H1 (cell line): ENCODE measurements around the gene SPAG16. TPM values are rescaled to one million over a fixed set of nuclear protein-coding genes. Genes with fewer than 3 reads are reported as not detected.

Experiments
- CTCF ChIA-PET: fragments of 300-600 bp; sonication (Branson Sonifier 250); formaldehyde crosslinking; loops from one replicate; lab custom pipeline; 2021; ENCODE audit not compliant: partially characterized antibody; lab: Charles Lee
- POLR2A ChIA-PET: fragments of 300-600 bp; sonication (Branson Sonifier 250); formaldehyde crosslinking; loops from one replicate; lab custom pipeline; 2021; ENCODE audit warnings: inconsistent platforms; ENCODE audit not compliant: partially characterized antibody; lab: Charles Lee
- DNase-seq, 2 experiments: peaks; one replicate each; pipeline versions ENCODE4 v3.0.0 to v3.0.0-alpha.2; 2010 to 2022; ENCODE audit warnings: low spot score in 2 of 2, low read depth in 1 of 2, mixed read lengths in 1 of 2
- FAIRE-seq: peaks from 2 replicates; lab custom pipeline; 2011; peaks lifted over from hg19 to GRCh38; lab: Jason Lieb, UNC
- H2AFZ ChIP-seq: 2 replicates; pipeline ENCODE4 v1.8.1; 2012; ENCODE audit warnings: low read length, inconsistent platforms
- H2AK5ac ChIP-seq: 2 replicates; pipeline ENCODE4 v1.6.1; 2013; ENCODE audit warnings: low read depth, low read length
- H2BK120ac ChIP-seq: replicated peaks from 2 replicates; pipeline ENCODE3; 2013; ENCODE audit warnings: low read depth, low read length, inconsistent platforms
- H2BK12ac ChIP-seq: 2 replicates; pipeline ENCODE4 v1.6.1; 2013; ENCODE audit warnings: low read depth, low read length
- H2BK15ac ChIP-seq: 2 replicates; pipeline ENCODE4 v1.6.1; 2013; ENCODE audit warnings: low read length
- H2BK20ac ChIP-seq: 2 replicates; pipeline ENCODE4 v1.6.1; 2013; ENCODE audit warnings: low read length
- H2BK5ac ChIP-seq: 2 replicates; pipeline ENCODE4 v1.6.1; 2013; ENCODE audit warnings: low read depth, low read length
- H3K14ac ChIP-seq: 2 replicates; pipeline ENCODE4 v1.6.1; 2013; ENCODE audit warnings: inconsistent platforms; ENCODE audit not compliant: insufficient read length
- H3K18ac ChIP-seq: 2 replicates; pipeline ENCODE4 v1.6.1; 2013; ENCODE audit warnings: low read length; ENCODE audit errors: extremely low read depth
- H3K23ac ChIP-seq: 2 replicates; pipeline ENCODE4 v1.6.1; 2013; ENCODE audit warnings: inconsistent platforms; ENCODE audit not compliant: insufficient read length
- H3K23me2 ChIP-seq: 2 replicates; pipeline ENCODE4 v1.6.1; 2013; ENCODE audit warnings: low read depth, low read length
- H3K27ac ChIP-seq: 2 replicates; pipeline ENCODE4 v1.6.1; 2011; ENCODE audit warnings: low read depth, low read length, inconsistent platforms
- H3K27me3 ChIP-seq, 4 experiments: replicated peaks in 1 of 4; 1 replicate in 1 of 4; 2 replicates in 3 of 4; pipeline versions ENCODE4 v1.6.1 to v1.8.1; 2011 to 2013; ENCODE audit warnings: low read length in 3 of 4, mild to moderate bottlenecking in 3 of 4, inconsistent platforms in 2 of 4, mixed read lengths in 2 of 4, moderate library complexity in 1 of 4; ENCODE audit not compliant: control insufficient read depth in 3 of 4, insufficient read depth in 3 of 4; ENCODE audit errors: extremely low read depth in 1 of 4
- H3K36me3 ChIP-seq, 4 experiments: 2 replicates each; pipeline versions ENCODE4 v1.6.1 to v1.8.1; 2011 to 2013; ENCODE audit warnings: mild to moderate bottlenecking in 4 of 4, low read length in 3 of 4, moderate library complexity in 2 of 4, control low read depth in 1 of 4, inconsistent platforms in 1 of 4; ENCODE audit not compliant: insufficient read depth in 4 of 4, control insufficient read depth in 2 of 4
- H3K4ac ChIP-seq: replicated peaks from 2 replicates; pipeline ENCODE3; 2013; ENCODE audit warnings: low read length, low read depth, mixed read lengths, inconsistent platforms; ENCODE audit not compliant: insufficient read length
- H3K4me1 ChIP-seq, 4 experiments: replicated peaks in 1 of 4; 1 replicate in 1 of 4; 2 replicates in 3 of 4; pipeline versions ENCODE4 v1.6.1 to v1.8.1; 2011 to 2013; ENCODE audit warnings: low read length in 3 of 4, inconsistent platforms in 2 of 4, mixed read lengths in 1 of 4; ENCODE audit not compliant: insufficient read depth in 4 of 4, control insufficient read depth in 3 of 4
- H3K4me2 ChIP-seq, 2 experiments: 2 replicates each; pipeline versions ENCODE4 v1.6.1 to v1.8.1; 2011 to 2013; ENCODE audit warnings: low read depth in 2 of 2, low read length in 2 of 2, control low read depth in 1 of 2, inconsistent platforms in 1 of 2, mild to moderate bottlenecking in 1 of 2; ENCODE audit not compliant: insufficient read depth in 1 of 2
- H3K4me3 ChIP-seq, 4 experiments: fragments of 200-600, 300-600 bp in 1 of 4; sonication (generic), shearing (Covaris generic), sonication (Bioruptor Twin) in 1 of 4; 2 replicates each; pipeline versions ENCODE4 v1.5.1 to v1.8.1; 2011 to 2016; ENCODE audit warnings: low read length in 4 of 4, low read depth in 3 of 4, control low read depth in 2 of 4, inconsistent platforms in 2 of 4, mild to moderate bottlenecking in 2 of 4, mixed read lengths in 1 of 4, moderate library complexity in 1 of 4; ENCODE audit not compliant: insufficient read depth in 2 of 4; ENCODE audit errors: extremely low read depth in 1 of 4
- H3K56ac ChIP-seq: replicated peaks from 2 replicates; pipeline ENCODE3; 2013; ENCODE audit warnings: low read depth, mild to moderate bottlenecking, mixed read lengths, low read length, inconsistent platforms; ENCODE audit not compliant: insufficient read length
- H3K79me1 ChIP-seq: 2 replicates; pipeline ENCODE4 v1.6.1; 2013; ENCODE audit warnings: low read depth, low read length, control low read depth
- H3K79me2 ChIP-seq, 2 experiments: 2 replicates each; pipeline versions ENCODE4 v1.6.1 to v1.8.1; 2012 to 2013; ENCODE audit warnings: low read length in 2 of 2, mild to moderate bottlenecking in 2 of 2, inconsistent platforms in 1 of 2; ENCODE audit not compliant: insufficient read depth in 2 of 2, control insufficient read depth in 1 of 2
- H3K9ac ChIP-seq, 4 experiments: replicated peaks in 1 of 4; 1 replicate in 1 of 4; 2 replicates in 3 of 4; pipeline versions ENCODE4 v1.6.1 to v1.8.1; 2011 to 2013; ENCODE audit warnings: low read depth in 3 of 4, low read length in 3 of 4, control low read depth in 2 of 4, mild to moderate bottlenecking in 2 of 4, moderate library complexity in 2 of 4, inconsistent platforms in 1 of 4; ENCODE audit errors: extremely low read depth in 1 of 4
- H3K9me3 ChIP-seq, 2 experiments: 2 replicates each; pipeline versions ENCODE4 v1.6.1 to v1.8.1; 2012 to 2013; ENCODE audit warnings: mild to moderate bottlenecking in 2 of 2, moderate library complexity in 2 of 2, control low read depth in 1 of 2, inconsistent platforms in 1 of 2, low read depth in 1 of 2, low read length in 1 of 2, mixed read lengths in 1 of 2; ENCODE audit not compliant: insufficient read depth in 2 of 2
- H4K20me1 ChIP-seq, 2 experiments: replicated peaks in 1 of 2; 2 replicates each; pipeline versions ENCODE3 to v1.8.1; 2011 to 2013; ENCODE audit warnings: inconsistent platforms in 2 of 2, low read length in 2 of 2, mild to moderate bottlenecking in 1 of 2; ENCODE audit not compliant: insufficient read depth in 2 of 2, control insufficient read depth in 1 of 2
- H4K5ac ChIP-seq: 2 replicates; pipeline ENCODE4 v1.6.1; 2013; ENCODE audit warnings: low read length, low read depth, mixed read lengths, inconsistent platforms; ENCODE audit not compliant: insufficient read length
- H4K8ac ChIP-seq: 2 replicates; pipeline ENCODE4 v1.8.0; 2013; ENCODE audit warnings: mild to moderate bottlenecking, moderate library complexity, low read length, inconsistent platforms; ENCODE audit not compliant: insufficient read depth; ENCODE audit errors: extremely low read depth
- H4K91ac ChIP-seq: replicated peaks from 2 replicates; pipeline ENCODE3; 2013; ENCODE audit warnings: low read length, mixed read lengths, inconsistent platforms; ENCODE audit not compliant: insufficient read length
- CEBPB ChIP-seq: IDR thresholded peaks from 2 replicates; pipeline ENCODE4 v1.6.1; 2012; ENCODE audit warnings: low read depth, low read length
- SRF ChIP-seq: IDR thresholded peaks from 2 replicates; pipeline ENCODE4 v1.6.1; 2011; ENCODE audit warnings: mild to moderate bottlenecking, low read depth, low read length, moderate library complexity
- TAF1 ChIP-seq: IDR thresholded peaks from 2 replicates; pipeline ENCODE4 v1.6.1; 2011; ENCODE audit warnings: mild to moderate bottlenecking, low read depth, low read length
- TBP ChIP-seq: IDR thresholded peaks from 2 replicates; pipeline ENCODE4 v1.6.1; 2011; ENCODE audit warnings: low read depth, low read length, improper control_type of control experiment
- WGBS, 2 experiments: shearing (Covaris generic) in 1 of 2; methylation state at CpG; one replicate each; pipeline versions ENCODE4 v1.1.6 to v1.1.7; 2013 to 2015; ENCODE audit warnings: low lambda C conversion rate in 2 of 2, mixed read lengths in 2 of 2, inconsistent platforms in 1 of 2, low coverage in 1 of 2, missing lambda C conversion rate in 1 of 2; ENCODE audit not compliant: insufficient replicate concordance in 2 of 2, insufficient coverage in 1 of 2, insufficient read length in 1 of 2; ENCODE audit errors: extremely low coverage in 1 of 2, missing lambda C conversion rate in 1 of 2; 5-methylcytosine and 5-hydroxymethylcytosine counted together
- polyA plus RNA-seq, 7 experiments: library from polyadenylated mRNA; depleted of rRNA in 3 of 7; stranded (reverse) in 5 of 7; unstranded in 2 of 7; fragments of >200 nt in 5 of 7; fragments of 200-250 nt in 2 of 7; gene quantifications; 1 replicate in 5 of 7; 2 replicates in 1 of 7; 4 replicates in 1 of 7; pipeline versions ENCODE4 v1.2.1 to v1.2.3, GENCODE V29; 2011 to 2013; ENCODE audit warnings: missing spikeins in 2 of 7, mixed read lengths in 2 of 7
- total RNA-seq: library from RNA; stranded (reverse); fragmentation: NEBNext Ultra II Directional; extraction: Animal tissue kit (Norgen Biotek cat#: 25700); gene quantifications from 2 replicates; pipeline ENCODE4 v1.2.1, GENCODE V29; 2021
- TF ChIP-seq, protein P1 (sequence below): IDR thresholded peaks from 2 replicates; pipeline ENCODE4 v1.6.1; 2012; ENCODE audit warnings: inconsistent platforms

Gene SPAG16
- total and polyA plus RNA-seq, 2 of the 8 experiments (the other 6 are each of a cell fraction or from before 2014, with no cell fraction given), result 6.0 to 14.9 TPM

DNA sequence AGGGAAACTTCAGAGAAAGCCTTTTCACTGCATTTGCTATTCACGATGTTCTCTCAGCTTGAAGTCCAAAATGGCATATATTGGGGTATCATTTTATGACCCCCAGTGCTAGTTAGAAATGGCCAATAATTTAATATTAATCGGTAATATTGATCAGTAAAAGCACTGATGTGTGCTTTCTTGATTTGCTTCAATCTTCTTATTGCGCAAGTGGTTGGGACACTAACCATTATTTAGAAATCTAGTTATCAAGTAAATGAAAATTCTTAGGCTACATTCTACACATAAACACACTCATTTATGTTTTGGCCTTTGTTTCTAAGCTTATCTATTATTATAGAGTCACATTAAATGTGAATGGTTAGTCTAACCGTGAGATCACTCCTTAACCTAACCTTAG, 1076.9 kb downstream of the SPAG16 start:
- no peak overlapping the region for H2BK20ac ChIP-seq
- H3K14ac ChIP-seq, result no peak overlapping the region
- peaks cover 0 to 3% of the 10 kb centered on the region in 2 experiments; a peak in 2 of 4 replicates for H3K9me3 ChIP-seq
- no peak overlapping the region for H2BK12ac ChIP-seq
- H3K56ac ChIP-seq, result no peak overlapping the region
- H2BK120ac ChIP-seq, result no peak overlapping the region
- WGBS, 2 experiments, result 93% methylated on average over 4 of the region's 4 CpGs; no CpG with 5 or more reads in 1 of the 2 experiments
- H3K36me3 ChIP-seq, result no peaks in the 10 kb centered on the region
- CTCF ChIA-PET, result interaction anchor here (1.0 to 1.5 kb wide), 4 partner anchors 13 to 245 kb away, joined by 3 to 6 read pairs (median 4); no protein-coding TSS in a partner anchor
- no peak overlapping the region for H2AK5ac ChIP-seq
- H4K91ac ChIP-seq, result no peak overlapping the region
- H4K20me1 ChIP-seq, result no peaks in the 10 kb centered on the region
- no peak overlapping the region for H3K9ac ChIP-seq
- H3K4me2 ChIP-seq, result no peak overlapping the region
- no peaks in the 10 kb centered on the region for H3K79me2 ChIP-seq
- no peak overlapping the region for H2BK15ac ChIP-seq
- no peaks in the 10 kb centered on the region for H3K79me1 ChIP-seq
- FAIRE-seq (no peak), DNase-seq (no peak)
- H4K8ac ChIP-seq, result no peak overlapping the region
- TF ChIP-seq SRF, result no peak
- TF ChIP-seq CEBPB, result peak; percentile 69; the same call in 1 of the 2 replicates
- no peak for TF ChIP-seq TBP
- no peak for TF ChIP-seq TAF1
- TF ChIP-seq, protein P1, sequence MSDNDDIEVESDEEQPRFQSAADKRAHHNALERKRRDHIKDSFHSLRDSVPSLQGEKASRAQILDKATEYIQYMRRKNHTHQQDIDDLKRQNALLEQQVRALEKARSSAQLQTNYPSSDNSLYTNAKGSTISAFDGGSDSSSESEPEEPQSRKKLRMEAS, result no peak
- H4K5ac ChIP-seq, result no peak overlapping the region
- no peak overlapping the region for H2AFZ ChIP-seq
- no peak overlapping the region for H3K23ac ChIP-seq
- no peak overlapping the region for H2BK5ac ChIP-seq
- H3K4me1 ChIP-seq, result no peaks in the 10 kb centered on the region
- H3K4me3 ChIP-seq, result no peak overlapping the region
- H3K23me2 ChIP-seq, result no peaks in the 10 kb centered on the region; the same call in 1 of the 2 replicates
- no peak overlapping the region for H3K18ac ChIP-seq
- POLR2A ChIA-PET, result no interaction called here
- H3K4ac ChIP-seq, result no peak overlapping the region
- no peaks in the 10 kb centered on the region for H3K27me3 ChIP-seq
- H3K27ac ChIP-seq, result no peak overlapping the region
